ENCODE data around the gene MED13L.

DNA sequence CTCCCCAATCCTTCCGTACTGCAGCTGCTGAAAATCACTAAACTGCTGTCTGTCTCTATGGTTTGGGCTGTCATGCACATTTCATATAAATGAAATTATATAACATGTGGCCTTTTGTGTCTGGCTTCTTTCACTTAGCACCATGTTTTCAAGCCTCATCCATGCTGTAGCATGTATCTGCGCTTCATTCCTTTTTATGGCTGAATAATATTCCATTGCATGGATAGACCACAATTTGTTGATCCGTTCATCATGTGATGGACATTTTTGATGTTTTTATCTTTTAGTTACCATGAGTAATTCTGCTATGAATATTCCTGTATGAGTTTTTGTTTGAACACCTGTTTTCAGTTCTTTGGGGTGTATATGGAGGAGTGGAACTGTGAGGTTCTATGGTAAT, 32.6 kb upstream of the MED13L start:
- TF ChIP-seq POLR2A (IDR thresholded peaks at IDR 0.05) = no peak
- TF ChIP-seq, protein P1, sequence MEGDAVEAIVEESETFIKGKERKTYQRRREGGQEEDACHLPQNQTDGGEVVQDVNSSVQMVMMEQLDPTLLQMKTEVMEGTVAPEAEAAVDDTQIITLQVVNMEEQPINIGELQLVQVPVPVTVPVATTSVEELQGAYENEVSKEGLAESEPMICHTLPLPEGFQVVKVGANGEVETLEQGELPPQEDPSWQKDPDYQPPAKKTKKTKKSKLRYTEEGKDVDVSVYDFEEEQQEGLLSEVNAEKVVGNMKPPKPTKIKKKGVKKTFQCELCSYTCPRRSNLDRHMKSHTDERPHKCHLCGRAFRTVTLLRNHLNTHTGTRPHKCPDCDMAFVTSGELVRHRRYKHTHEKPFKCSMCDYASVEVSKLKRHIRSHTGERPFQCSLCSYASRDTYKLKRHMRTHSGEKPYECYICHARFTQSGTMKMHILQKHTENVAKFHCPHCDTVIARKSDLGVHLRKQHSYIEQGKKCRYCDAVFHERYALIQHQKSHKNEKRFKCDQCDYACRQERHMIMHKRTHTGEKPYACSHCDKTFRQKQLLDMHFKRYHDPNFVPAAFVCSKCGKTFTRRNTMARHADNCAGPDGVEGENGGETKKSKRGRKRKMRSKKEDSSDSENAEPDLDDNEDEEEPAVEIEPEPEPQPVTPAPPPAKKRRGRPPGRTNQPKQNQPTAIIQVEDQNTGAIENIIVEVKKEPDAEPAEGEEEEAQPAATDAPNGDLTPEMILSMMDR (IDR thresholded peaks at IDR 0.05) = no peak

All from testis (tissue), 2 donors.